Breast epithelium (tissue), 4 donors: ENCODE results near the gene SYT15. TPM values are rescaled to one million over a fixed set of nuclear protein-coding genes. Genes with fewer than 3 reads are reported as not detected.
A peak's percentile ranks its signal among the peaks of the same experiment; 100 is the strongest.

ENCODE experiments used
- DNase-seq, 2 donors: peaks; one replicate each; pipeline ENCODE4 v3.0.0-alpha.2; 2019; ENCODE audit warnings: low spot score in 2 of 2
- H3K27ac ChIP-seq, 2 donors: fragments of 200-600 bp; sonication (generic) in 1 of 2; one replicate each; pipeline ENCODE4 v1.5.1; 2016 to 2019; ENCODE audit warnings: mild to moderate bottlenecking in 1 of 2
- H3K27me3 ChIP-seq, 2 donors: fragments of 200-600 bp; sonication (generic) in 1 of 2; one replicate each; pipeline versions ENCODE4 v1.5.1 to v1.6.0; 2017 to 2019; ENCODE audit warnings: control low read depth in 1 of 2, mild to moderate bottlenecking in 1 of 2
- H3K36me3 ChIP-seq: fragments of 200-600 bp; one replicate; pipeline ENCODE4 v1.5.1; 2019
- H3K4me1 ChIP-seq, 2 donors: fragments of 200-600 bp; sonication (generic); one replicate each; pipeline ENCODE4 v1.5.1; 2016 to 2019; ENCODE audit warnings: control low read depth in 1 of 2
- H3K4me3 ChIP-seq, 3 donors: fragments of 200-600 bp; sonication (generic); 1 replicate in 2 of 3; 2 replicates in 1 of 3; pipeline ENCODE4 v1.5.1; 2016 to 2019; ENCODE audit warnings: mild to moderate bottlenecking in 3 of 3, moderate library complexity in 2 of 3
- H3K9me3 ChIP-seq, 2 donors: fragments of 200-600 bp; sonication (generic) in 1 of 2; one replicate each; pipeline ENCODE4 v1.5.1; 2016 to 2019; ENCODE audit warnings: control low read depth in 1 of 2
- CTCF ChIP-seq, 3 donors: fragments of 450-650 bp; IDR thresholded peaks; one replicate each; pipeline ENCODE4 v1.5.1; 2016 to 2017; ENCODE audit warnings: antibody characterized with exemption in 3 of 3, mild to moderate bottlenecking in 3 of 3, moderate library complexity in 3 of 3
- POLR2A ChIP-seq: fragments of 450-650 bp; IDR thresholded peaks from one replicate; pipeline ENCODE4 v1.6.1; 2016; ENCODE audit warnings: antibody characterized with exemption, mild to moderate bottlenecking, moderate library complexity
- POLR2AphosphoS5 ChIP-seq, 3 donors: sonication (generic); formaldehyde crosslinking; IDR thresholded peaks; one replicate each; pipeline ENCODE4 v1.6.1; 2017; ENCODE audit warnings: antibody characterized with exemption in 3 of 3
- intact Hi-C: fragments of 100-400 bp; cut with DNase I; formaldehyde crosslinking; loops from one replicate; pipeline ENCODE4 v1.15.1; 2023; ENCODE audit warnings: low total_unique reads
- total RNA-seq, 3 donors: library from RNA; depleted of rRNA; stranded (reverse); fragments of >200 nt; gene quantifications; one replicate each; pipeline ENCODE4 v1.1.0, GENCODE V29; 2016

SYT15 gene
- total RNA-seq, 3 donors from 2014 or later = 1.6 to 5.9 (median 3.8) TPM

- Histone ChIP-seq H3K27ac (no peak overlapping the region), H3K27me3 (peaks cover 0 to 17% of the 10 kb centered on the region in 2 donors), H3K4me3 (no peak overlapping the region), H3K4me1 (no peaks in the 10 kb centered on the region), H3K36me3 (no peaks in the 10 kb centered on the region), H3K9me3 (no peaks in the 10 kb centered on the region)
- peak in 1 of 2 donors; percentile 27 for DNase-seq
- TF ChIP-seq CTCF (IDR thresholded peaks at IDR 0.05) = no peak
- TF ChIP-seq POLR2AphosphoS5 (IDR thresholded peaks at IDR 0.05) = no peak
- no peak for TF ChIP-seq POLR2A
- intact Hi-C loops = no loop called here
These were observed 42.1 kb upstream of the SYT15 start for GRCh38 chr10:46536781-46537180.

DNA sequence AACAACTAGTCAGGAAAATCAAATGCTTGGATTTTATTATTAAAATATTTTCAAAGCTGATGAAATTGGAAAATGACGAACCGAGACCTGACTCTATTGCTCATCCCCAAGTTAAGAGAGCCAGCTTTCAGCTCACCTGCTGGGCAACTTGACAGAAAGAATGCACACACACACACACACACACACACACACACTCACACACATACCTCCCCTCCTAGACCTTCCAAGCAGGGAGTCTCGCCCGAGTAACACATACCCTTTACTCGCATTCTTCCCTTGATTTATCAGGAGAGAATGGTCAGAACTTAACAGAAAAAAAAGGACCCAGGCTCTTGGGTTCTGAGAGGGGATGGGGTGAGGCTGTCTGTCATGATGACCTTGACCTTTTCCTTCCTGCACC lies 41.6 kb upstream of the SYT15 start:
- intact Hi-C loops = no loop called here

GRCh38 chr10:46538155-46538554 lies 40.8 kb upstream of the SYT15 start:
- peak in 1 of 2 donors; percentile 15 for DNase-seq
- H3K4me1 ChIP-seq = no peaks in the 10 kb centered on the region
- H3K4me3 ChIP-seq = no peak overlapping the region
- TF ChIP-seq POLR2AphosphoS5 (IDR thresholded peaks at IDR 0.05) (no peak), CTCF (IDR thresholded peaks at IDR 0.05) (no peak), POLR2A (no peak)
- H3K27me3 ChIP-seq = peaks cover 0 to 17% of the 10 kb centered on the region in 2 donors
- H3K9me3 ChIP-seq = no peaks in the 10 kb centered on the region
- no peak overlapping the region for H3K27ac ChIP-seq
- intact Hi-C loops = no loop called here
- H3K36me3 ChIP-seq = no peaks in the 10 kb centered on the region

More for the DNA sequence above, 41.6 kb upstream of the SYT15 start:
- H3K27ac ChIP-seq = no peak overlapping the region
- TF ChIP-seq POLR2A = no peak
- no peak for TF ChIP-seq CTCF (IDR thresholded peaks at IDR 0.05)
- no peak for TF ChIP-seq POLR2AphosphoS5 (IDR thresholded peaks at IDR 0.05)
- H3K27me3 ChIP-seq = peaks cover 0 to 17% of the 10 kb centered on the region in 2 donors
- H3K36me3 ChIP-seq = no peaks in the 10 kb centered on the region
- H3K4me1 ChIP-seq = no peaks in the 10 kb centered on the region
- peak in 1 of 2 donors; percentile 2 for DNase-seq
- no peak overlapping the region for H3K4me3 ChIP-seq
- H3K9me3 ChIP-seq = no peaks in the 10 kb centered on the region

GRCh38 chr10:46538717-46539426 lies 40.1 kb upstream of the SYT15 start:
- no peak overlapping the region for H3K27ac ChIP-seq
- no peaks in the 10 kb centered on the region for H3K4me1 ChIP-seq
- H3K9me3 ChIP-seq = no peaks in the 10 kb centered on the region

More at GRCh38 chr10:46538717-46539426, 40.1 kb upstream of the SYT15 start:
- TF ChIP-seq POLR2A = no peak
- no peak for TF ChIP-seq POLR2AphosphoS5 (IDR thresholded peaks at IDR 0.05)
- no peak for TF ChIP-seq CTCF (IDR thresholded peaks at IDR 0.05)
- Histone ChIP-seq H3K27me3 (peaks cover 0 to 17% of the 10 kb centered on the region in 2 donors), H3K4me3 (no peak overlapping the region), H3K36me3 (no peaks in the 10 kb centered on the region)
- intact Hi-C loops = no loop called here
- no peak for DNase-seq
